GF-D8 (cell line): ENCODE results near the gene KIF1C.
"Not testable (repeated sequence)": the region's sequence is repeated elsewhere in the genome, so short reads cannot be mapped to it uniquely, and the experiment has no call there.

Experiments
- DNase-seq: peaks from one replicate; lab custom pipeline; 2025; lab: John Stamatoyannopoulos, UW

KIF1C gene

GRCh38 chr17:5002121-5002788 lies 4.5 kb downstream of the KIF1C start:
- DNase-seq = no peak

GRCh38 chr17:5003214-5003867 lies 5.6 kb downstream of the KIF1C start:
- no peak for DNase-seq

GRCh38 chr17:5011928-5012327 lies 14.2 kb downstream of the KIF1C start:
- DNase-seq = no peak

- DNase-seq = no peak
Measured at GRCh38 chr17:5014357-5014756, 16.6 kb downstream of the KIF1C start.

GRCh38 chr17:5019475-5019956 lies 21.8 kb downstream of the KIF1C start:
- DNase-seq = no peak

GRCh38 chr17:5020502-5021023 lies 22.8 kb downstream of the KIF1C start:
- no peak for DNase-seq

GRCh38 chr17:5022171-5022711 lies 24.5 kb downstream of the KIF1C start:
- no peak for DNase-seq

GRCh38 chr17:5023588-5024147 lies 25.9 kb downstream of the KIF1C start:
- DNase-seq = no peak

- DNase-seq = no peak
Measured at GRCh38 chr17:5024604-5025003, 26.9 kb downstream of the KIF1C start.

GRCh38 chr17:5027299-5027698 lies 29.5 kb downstream of the KIF1C start:
- DNase-seq = no peak

- DNase-seq = no peak
Measured at GRCh38 chr17:5027916-5028315, 30.2 kb downstream of the KIF1C start.

GRCh38 chr17:5030168-5030567 lies 32.4 kb downstream of the KIF1C start:
- DNase-seq = not testable (repeated sequence)

- peak; percentile 57 for DNase-seq
Measured at GRCh38 chr17:5031365-5032082, 33.8 kb downstream of the KIF1C start.

- DNase-seq = no peak
Measured at GRCh38 chr17:5032865-5033264, 35.1 kb downstream of the KIF1C start.

- DNase-seq = no peak
Measured at GRCh38 chr17:5033352-5034015, 35.7 kb downstream of the KIF1C start.

GRCh38 chr17:5034063-5034462 lies 36.3 kb downstream of the KIF1C start:
- DNase-seq = no peak

GRCh38 chr17:5034651-5035050 lies 36.9 kb downstream of the KIF1C start:
- no peak for DNase-seq

GRCh38 chr17:5035315-5035714 lies 37.6 kb downstream of the KIF1C start, which contains the start of gene SLC52A1:
SLC52A1 (minus strand) TSS chr17:5035426; CDS start chr17:5034606, 820 bp downstream.
- no peak for DNase-seq

GRCh38 chr17:5042157-5043022 lies 44.6 kb downstream of the KIF1C start:
- DNase-seq = no peak

- DNase-seq = no peak
Measured at GRCh38 chr17:5043524-5043923, 45.8 kb downstream of the KIF1C start.
